AG09319 (cell line): Measurements from ENCODE around the gene MLC1.

ENCODE experiments used
- DNase-seq: peaks from one replicate; pipeline ENCODE4 v3.0.0-alpha.2; 2010; ENCODE audit warnings: low read depth; ENCODE audit errors: extremely low read depth
- CTCF ChIP-seq: IDR thresholded peaks from 2 replicates; pipeline ENCODE4 v1.5.1; 2011; ENCODE audit warnings: low read depth, mild to moderate bottlenecking, inconsistent platforms, low read length, moderate library complexity

The MLC1 gene

DNA sequence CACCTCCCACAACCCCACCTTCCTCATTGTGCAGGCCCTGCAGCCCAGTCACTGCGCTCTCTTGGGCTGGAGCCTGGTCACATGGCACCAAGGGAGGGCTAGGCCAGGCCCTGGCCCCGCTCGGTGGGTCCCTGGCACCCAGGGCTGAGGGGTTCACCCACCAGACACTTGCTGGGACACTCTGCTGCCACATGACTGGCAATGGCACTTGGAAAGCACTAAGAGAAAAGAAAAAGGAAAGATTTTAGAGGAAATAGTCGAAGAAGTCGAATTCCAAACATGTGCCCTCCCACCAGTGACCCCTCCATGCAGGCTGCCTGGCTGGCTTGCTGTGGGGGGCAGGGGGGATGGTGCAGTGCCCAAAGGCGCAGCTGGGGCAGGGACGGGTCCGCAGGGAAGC lies 14.9 kb downstream of the MLC1 start:
- DNase-seq: no peak
- no peak for TF ChIP-seq CTCF

DNA sequence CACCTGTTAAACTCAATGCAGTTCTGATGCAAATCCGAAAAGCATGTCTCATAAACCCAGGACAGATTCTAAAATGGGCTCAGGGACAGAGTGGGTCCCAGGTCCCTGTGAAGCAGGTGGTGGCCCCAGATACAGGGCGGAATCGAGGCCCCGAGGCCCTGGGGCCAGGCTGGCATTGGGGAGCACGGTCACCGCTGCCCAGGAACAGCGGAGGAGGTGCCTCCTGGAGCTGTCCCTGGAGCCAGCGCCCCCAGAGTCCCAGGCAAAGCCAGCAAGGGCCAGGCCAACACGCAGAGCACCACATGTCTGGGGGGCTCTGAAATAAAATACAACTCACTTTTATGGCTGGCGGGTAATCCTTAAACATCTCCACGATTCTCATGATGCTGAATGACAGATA lies 17.1 kb downstream of the MLC1 start:
- DNase-seq: no peak
- no peak for TF ChIP-seq CTCF

DNA sequence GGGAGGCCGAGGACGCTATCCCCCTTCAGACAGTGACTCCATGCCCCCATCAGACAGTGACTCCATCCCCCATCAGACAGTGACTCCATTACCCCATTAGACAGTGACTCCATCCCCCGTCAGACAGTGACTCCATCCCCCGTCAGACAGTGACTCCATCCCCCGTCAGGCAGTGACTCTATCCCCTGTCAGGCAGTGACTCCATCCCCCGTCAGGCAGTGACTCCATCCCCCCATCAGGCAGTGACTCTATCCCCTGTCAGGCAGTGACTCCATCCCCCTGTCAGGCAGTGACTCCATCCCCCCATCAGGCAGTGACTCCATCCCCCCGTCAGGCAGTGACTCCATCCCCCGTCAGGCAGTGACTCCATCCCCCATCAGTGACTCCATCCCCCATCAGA lies 18.0 kb downstream of the MLC1 start:
- TF ChIP-seq CTCF: no peak
- no peak for DNase-seq

DNA sequence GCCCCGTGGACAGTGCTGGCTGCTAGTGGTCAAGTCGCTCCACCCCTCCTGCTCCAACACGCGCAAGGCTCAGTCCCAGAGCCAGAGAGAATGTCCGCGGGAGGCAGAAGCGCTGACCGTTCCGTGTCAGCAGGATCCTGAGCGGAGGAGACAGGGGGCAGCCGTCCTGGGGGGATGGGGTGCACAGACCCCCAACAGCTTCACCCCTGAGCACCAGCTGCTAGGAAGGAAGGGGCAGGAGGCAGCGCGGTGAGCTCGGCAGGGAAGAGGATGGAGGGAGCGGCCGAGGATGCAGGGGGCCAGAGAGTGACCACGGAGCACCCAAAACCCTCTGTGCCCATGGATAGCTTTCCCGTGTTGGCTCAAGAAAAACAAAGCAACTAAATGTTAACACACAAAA lies 20.8 kb downstream of the MLC1 start:
- no peak for TF ChIP-seq CTCF
- no peak for DNase-seq

- DNase-seq: no peak
- TF ChIP-seq CTCF: no peak
Measured at GRCh38 chr22:50063589-50064393, 21.4 kb downstream of the MLC1 start.

GRCh38 chr22:50062509-50063135 lies 22.6 kb downstream of the MLC1 start:
- DNase-seq: no peak
- no peak for TF ChIP-seq CTCF

GRCh38 chr22:50061824-50062355 lies 23.3 kb downstream of the MLC1 start:
- TF ChIP-seq CTCF: no peak

More at GRCh38 chr22:50061824-50062355, 23.3 kb downstream of the MLC1 start:
- no peak for DNase-seq
